Thyroid gland (tissue), 4 donors: ENCODE measurements around the gene BMS1.

Source experiments
- POLR2A ChIP-seq, 2 donors: fragments of 450-650 bp; IDR thresholded peaks; one replicate each; pipeline ENCODE4 v1.6.1; 2017; ENCODE audit warnings: antibody characterized with exemption in 2 of 2, mild to moderate bottlenecking in 2 of 2, moderate library complexity in 1 of 2
- TF ChIP-seq, protein P1 (sequence below), 6 experiments: fragments of 200-600 bp in 3 of 6; fragments of 450-650 bp in 3 of 6; sonication (generic) in 3 of 6; IDR thresholded peaks; one replicate each; pipeline ENCODE4 v1.5.1; 2016 to 2019; ENCODE audit warnings: antibody characterized with exemption in 6 of 6, mild to moderate bottlenecking in 2 of 6, inconsistent platforms in 1 of 6, moderate library complexity in 1 of 6

- TF ChIP-seq, protein P1, sequence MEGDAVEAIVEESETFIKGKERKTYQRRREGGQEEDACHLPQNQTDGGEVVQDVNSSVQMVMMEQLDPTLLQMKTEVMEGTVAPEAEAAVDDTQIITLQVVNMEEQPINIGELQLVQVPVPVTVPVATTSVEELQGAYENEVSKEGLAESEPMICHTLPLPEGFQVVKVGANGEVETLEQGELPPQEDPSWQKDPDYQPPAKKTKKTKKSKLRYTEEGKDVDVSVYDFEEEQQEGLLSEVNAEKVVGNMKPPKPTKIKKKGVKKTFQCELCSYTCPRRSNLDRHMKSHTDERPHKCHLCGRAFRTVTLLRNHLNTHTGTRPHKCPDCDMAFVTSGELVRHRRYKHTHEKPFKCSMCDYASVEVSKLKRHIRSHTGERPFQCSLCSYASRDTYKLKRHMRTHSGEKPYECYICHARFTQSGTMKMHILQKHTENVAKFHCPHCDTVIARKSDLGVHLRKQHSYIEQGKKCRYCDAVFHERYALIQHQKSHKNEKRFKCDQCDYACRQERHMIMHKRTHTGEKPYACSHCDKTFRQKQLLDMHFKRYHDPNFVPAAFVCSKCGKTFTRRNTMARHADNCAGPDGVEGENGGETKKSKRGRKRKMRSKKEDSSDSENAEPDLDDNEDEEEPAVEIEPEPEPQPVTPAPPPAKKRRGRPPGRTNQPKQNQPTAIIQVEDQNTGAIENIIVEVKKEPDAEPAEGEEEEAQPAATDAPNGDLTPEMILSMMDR (IDR thresholded peaks at IDR 0.05) = no peak
- TF ChIP-seq POLR2A (IDR thresholded peaks at IDR 0.05) = no peak
Observed at GRCh38 chr10:42836771-42837468, 54.3 kb downstream of the BMS1 start.
